Measurements from ENCODE around the gene CTSL.

The CTSL gene

GRCh38 chr9:87701491-87701890 is 24.4 kb upstream of the CTSL start:
- Histone ChIP-seq H3K27me3 (ENCODE audit: control insufficient read depth, low read length) (no peaks in the 10 kb centered on the region), H3K4me1 (ENCODE audit: control insufficient read depth, low read length) (no peaks in the 10 kb centered on the region), H3K4me3 (ENCODE audit: low read length) (no peak overlapping the region), H4K20me1 (ENCODE audit: control insufficient read depth, insufficient read depth, low read depth, low read length) (no peaks in the 10 kb centered on the region), H3K4me2 (ENCODE audit: low read length) (no peak overlapping the region), H3K79me2 (ENCODE audit: control insufficient read depth, low read length) (no peaks in the 10 kb centered on the region), H3K9me2 (replicated peaks; ENCODE audit: control insufficient read depth, low read length) (no peaks in the 10 kb centered on the region), H3K9me3 (ENCODE audit: control insufficient read depth, insufficient read depth, low read length) (no peaks in the 10 kb centered on the region), H3K27ac (ENCODE audit: low read depth, low read length) (no peak overlapping the region), H3F3A (ENCODE audit: control insufficient read depth, insufficient read depth) (no peaks in the 10 kb centered on the region), H3K36me3 (ENCODE audit: control insufficient read depth, low read length) (no peaks in the 10 kb centered on the region)
- no peak for TF ChIP-seq CTCF (IDR thresholded peaks at IDR 0.05; ENCODE audit: low read depth, low read length, poor library complexity, severe bottlenecking)
- TF ChIP-seq EZH2phosphoT487 (IDR thresholded peaks at IDR 0.05; ENCODE audit: borderline replicate concordance, low read length) = no peak

GRCh38 chr9:87701931-87702421 is 23.9 kb upstream of the CTSL start:
- no peaks in the 10 kb centered on the region for H3K79me2 ChIP-seq (ENCODE audit: control insufficient read depth, low read length)
- no peaks in the 10 kb centered on the region for H3K9me3 ChIP-seq (ENCODE audit: control insufficient read depth, insufficient read depth, low read length)
- no peak overlapping the region for H3K4me3 ChIP-seq (ENCODE audit: low read length)
- no peaks in the 10 kb centered on the region for H3K9me2 ChIP-seq (replicated peaks; ENCODE audit: control insufficient read depth, low read length)
- no peaks in the 10 kb centered on the region for H3F3A ChIP-seq (ENCODE audit: control insufficient read depth, insufficient read depth)
- no peaks in the 10 kb centered on the region for H4K20me1 ChIP-seq (ENCODE audit: control insufficient read depth, insufficient read depth, low read depth, low read length)
- H3K27ac ChIP-seq (ENCODE audit: low read depth, low read length) = no peak overlapping the region
- no peaks in the 10 kb centered on the region for H3K36me3 ChIP-seq (ENCODE audit: control insufficient read depth, low read length)
- TF ChIP-seq EZH2phosphoT487 (IDR thresholded peaks at IDR 0.05; ENCODE audit: borderline replicate concordance, low read length) = no peak
- TF ChIP-seq CTCF (IDR thresholded peaks at IDR 0.05; ENCODE audit: low read depth, low read length, poor library complexity, severe bottlenecking) = no peak
- no peak overlapping the region for H3K4me2 ChIP-seq (ENCODE audit: low read length)
- no peaks in the 10 kb centered on the region for H3K4me1 ChIP-seq (ENCODE audit: control insufficient read depth, low read length)
- H3K27me3 ChIP-seq (ENCODE audit: control insufficient read depth, low read length) = no peaks in the 10 kb centered on the region

- Histone ChIP-seq H3K36me3 (ENCODE audit: control insufficient read depth, low read length) (no peaks in the 10 kb centered on the region), H3K4me2 (ENCODE audit: low read length) (no peak overlapping the region), H3K79me2 (ENCODE audit: control insufficient read depth, low read length) (no peaks in the 10 kb centered on the region), H3K4me3 (ENCODE audit: low read length) (no peak overlapping the region), H3K4me1 (ENCODE audit: control insufficient read depth, low read length) (no peaks in the 10 kb centered on the region), H3K27ac (ENCODE audit: low read depth, low read length) (no peak overlapping the region), H3K9me3 (ENCODE audit: control insufficient read depth, insufficient read depth, low read length) (no peaks in the 10 kb centered on the region), H3K27me3 (ENCODE audit: control insufficient read depth, low read length) (no peaks in the 10 kb centered on the region), H4K20me1 (ENCODE audit: control insufficient read depth, insufficient read depth, low read depth, low read length) (no peaks in the 10 kb centered on the region), H3K9me2 (replicated peaks; ENCODE audit: control insufficient read depth, low read length) (no peaks in the 10 kb centered on the region), H3F3A (ENCODE audit: control insufficient read depth, insufficient read depth) (no peaks in the 10 kb centered on the region)
- TF ChIP-seq CTCF (IDR thresholded peaks at IDR 0.05; ENCODE audit: low read depth, low read length, poor library complexity, severe bottlenecking) (no peak), EZH2phosphoT487 (IDR thresholded peaks at IDR 0.05; ENCODE audit: borderline replicate concordance, low read length) (no peak)
These were observed 23.0 kb upstream of the CTSL start for GRCh38 chr9:87702921-87703320.

Data from DOHH2 (cell line).